HEK293 (cell line): ENCODE results near the gene RTRAF.

ENCODE experiments used
- CTCF ChIA-PET: fragments of 350-600 bp; formaldehyde crosslinking; extraction: SDS; loops from one replicate; lab custom pipeline; 2021; ENCODE audit warnings: antibody characterized with exemption; lab: Yijun Ruan, JAX
- POLR2A ChIA-PET: fragments of 300-600 bp; formaldehyde crosslinking; extraction: SDS; loops from one replicate; lab custom pipeline; 2020; ENCODE audit warnings: antibody characterized with exemption, inconsistent platforms; lab: Yijun Ruan, JAX
- H3K27ac ChIP-seq: fragments of 200-500 bp; sonication (Bioruptor generic); 2 replicates; pipeline ENCODE4 v1.5.1; 2014; ENCODE audit warnings: low read depth, low read length, control low read depth, inconsistent platforms; ENCODE audit errors: extremely low read depth
- H3K36me3 ChIP-seq, 2 experiments: fragments of 200-500 bp in 1 of 2; sonication (Bioruptor generic) in 1 of 2; 1 replicate in 1 of 2; 2 replicates in 1 of 2; pipeline ENCODE4 v1.5.1; 2014 to 2017; ENCODE audit warnings: inconsistent platforms in 2 of 2, low read length in 2 of 2; ENCODE audit not compliant: control insufficient read depth in 2 of 2, insufficient read depth in 1 of 2
- H3K4me1 ChIP-seq: fragments of 200-500 bp; sonication (Bioruptor generic); 2 replicates; pipeline ENCODE4 v1.5.1; 2014; ENCODE audit warnings: mild to moderate bottlenecking, low read length, inconsistent platforms; ENCODE audit not compliant: control insufficient read depth, insufficient read depth
- H3K4me3 ChIP-seq: 2 replicates; pipeline ENCODE4 v1.5.1; 2011; ENCODE audit warnings: low read depth, mild to moderate bottlenecking, control low read depth, low read length, moderate library complexity
- H3K9me3 ChIP-seq: fragments of 200-500 bp; sonication (Bioruptor generic); 2 replicates; pipeline ENCODE4 v1.5.1; 2014; ENCODE audit warnings: low read depth, low read length, inconsistent platforms; ENCODE audit not compliant: control insufficient read depth, insufficient read depth
- GLIS1 ChIP-seq: fragments of 450-650 bp; formaldehyde crosslinking; IDR thresholded peaks from 2 replicates; pipeline ENCODE4 v1.5.1; 2016; ENCODE audit warnings: missing biosample characterization, missing genetic modification characterization
- HOXA7 ChIP-seq: sonication (generic); formaldehyde crosslinking; IDR thresholded peaks from 2 replicates; pipeline ENCODE4 v1.8.1; 2022; ENCODE audit warnings: missing genetic modification reagents, borderline replicate concordance
- MEIS1 ChIP-seq: sonication (generic); formaldehyde crosslinking; IDR thresholded peaks from 2 replicates; pipeline ENCODE4 v1.8.1; 2022; ENCODE audit warnings: missing genetic modification reagents, mild to moderate bottlenecking, borderline replicate concordance
- ZFP69B ChIP-seq: fragments of 450-650 bp; formaldehyde crosslinking; IDR thresholded peaks from 2 replicates; pipeline ENCODE4 v1.5.1; 2016; ENCODE audit warnings: missing biosample characterization, missing genetic modification characterization
- ZNF157 ChIP-seq: fragments of 450-650 bp; formaldehyde crosslinking; IDR thresholded peaks from 2 replicates; pipeline ENCODE4 v1.5.1; 2016; ENCODE audit warnings: missing biosample characterization, missing genetic modification characterization
- ZNF223 ChIP-seq: fragments of 450-650 bp; formaldehyde crosslinking; IDR thresholded peaks from 2 replicates; pipeline ENCODE4 v1.5.1; 2016; ENCODE audit warnings: missing biosample characterization, missing genetic modification characterization
- ZNF248 ChIP-seq: fragments of 450-650 bp; formaldehyde crosslinking; IDR thresholded peaks from 2 replicates; pipeline ENCODE4 v1.5.1; 2017; ENCODE audit warnings: missing biosample characterization, missing genetic modification characterization
- ZNF266 ChIP-seq: fragments of 450-650 bp; formaldehyde crosslinking; IDR thresholded peaks from 2 replicates; pipeline ENCODE4 v1.5.1; 2016; ENCODE audit warnings: missing biosample characterization, missing genetic modification characterization, low read depth
- ZNF394 ChIP-seq: fragments of 450-650 bp; formaldehyde crosslinking; IDR thresholded peaks from 2 replicates; pipeline ENCODE4 v1.5.1; 2016; ENCODE audit warnings: missing biosample characterization, missing genetic modification characterization, mild to moderate bottlenecking, moderate library complexity, borderline replicate concordance
- ZNF510 ChIP-seq: fragments of 450-650 bp; formaldehyde crosslinking; IDR thresholded peaks from 2 replicates; pipeline ENCODE4 v1.5.1; 2018; ENCODE audit warnings: mild to moderate bottlenecking, missing genetic modification characterization, missing biosample characterization; ENCODE audit not compliant: insufficient replicate concordance
- ZNF521 ChIP-seq: fragments of 450-650 bp; formaldehyde crosslinking; IDR thresholded peaks from 2 replicates; pipeline ENCODE4 v1.5.1; 2017; ENCODE audit warnings: missing biosample characterization, mild to moderate bottlenecking, missing genetic modification characterization
- ZNF610 ChIP-seq: fragments of 450-650 bp; formaldehyde crosslinking; IDR thresholded peaks from 2 replicates; pipeline ENCODE4 v1.5.1; 2016; ENCODE audit warnings: missing biosample characterization, missing genetic modification characterization, borderline replicate concordance
- ZNF621 ChIP-seq: fragments of 450-650 bp; formaldehyde crosslinking; IDR thresholded peaks from 2 replicates; pipeline ENCODE4 v1.5.1; 2017; ENCODE audit warnings: missing biosample characterization, missing genetic modification characterization
- ZNF664 ChIP-seq: fragments of 450-650 bp; formaldehyde crosslinking; IDR thresholded peaks from 2 replicates; pipeline ENCODE4 v1.5.1; 2016; ENCODE audit warnings: missing biosample characterization, missing genetic modification characterization
- ZNF707 ChIP-seq: fragments of 450-650 bp; formaldehyde crosslinking; IDR thresholded peaks from 2 replicates; pipeline ENCODE4 v1.5.1; 2016; ENCODE audit warnings: missing biosample characterization, missing genetic modification characterization
- ZNF777 ChIP-seq: fragments of 450-650 bp; formaldehyde crosslinking; IDR thresholded peaks from 2 replicates; pipeline ENCODE4 v1.5.1; 2017; ENCODE audit warnings: missing biosample characterization, missing genetic modification characterization, borderline replicate concordance
- ZXDB ChIP-seq: fragments of 450-650 bp; formaldehyde crosslinking; IDR thresholded peaks from 2 replicates; pipeline ENCODE4 v1.5.1; 2016; ENCODE audit warnings: missing biosample characterization, missing genetic modification characterization
- TF ChIP-seq, protein P1 (sequence below): fragments of 450-650 bp; formaldehyde crosslinking; IDR thresholded peaks from 2 replicates; pipeline ENCODE4 v1.5.1; 2016; ENCODE audit warnings: missing biosample characterization, missing genetic modification characterization, borderline replicate concordance
- TF ChIP-seq, protein P2 (sequence below): fragments of 450-650 bp; formaldehyde crosslinking; IDR thresholded peaks from 2 replicates; pipeline ENCODE4 v1.5.1; 2016; ENCODE audit warnings: missing biosample characterization, missing genetic modification characterization, low read depth

RTRAF gene

DNA sequence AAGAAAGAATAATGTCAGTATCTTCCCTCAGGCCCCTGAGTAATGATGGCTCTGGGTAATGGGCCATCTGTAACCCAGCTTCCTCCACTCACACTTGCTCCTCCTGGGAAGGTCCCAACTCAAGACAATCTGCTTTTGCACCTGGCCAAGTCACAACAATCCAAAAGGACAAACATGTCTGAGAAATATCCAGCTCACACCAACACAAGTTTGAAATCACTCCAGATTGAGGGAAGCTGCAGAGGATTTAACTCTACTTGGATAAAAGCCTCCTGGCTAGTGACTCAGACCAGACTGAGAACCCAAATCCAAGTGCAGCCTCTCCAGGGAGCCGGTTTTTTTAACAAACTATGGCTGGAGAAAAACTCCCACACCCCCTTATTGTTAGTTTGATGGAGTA, 34.2 kb downstream of the RTRAF start:
- Histone ChIP-seq H3K4me1 (no peaks in the 10 kb centered on the region), H3K9me3 (no peaks in the 10 kb centered on the region), H3K4me3 (no peak overlapping the region), H3K27ac (no peak overlapping the region), H3K36me3 (peaks cover 0 to 10% of the 10 kb centered on the region in 2 experiments; a peak in 2 of 3 replicates)
- ChIA-PET POLR2A (no interaction called here), CTCF (interaction anchor here (0.7 to 1.6 kb wide), 4 partner anchors 9 to 22 kb away, joined by 3 to 5 read pairs (median 4); no protein-coding TSS in a partner anchor)
- no peak for TF ChIP-seq ZNF707 (tag by site-specific recombination)
- TF ChIP-seq ZNF777 (tag by site-specific recombination), result no peak
- TF ChIP-seq, protein P1, sequence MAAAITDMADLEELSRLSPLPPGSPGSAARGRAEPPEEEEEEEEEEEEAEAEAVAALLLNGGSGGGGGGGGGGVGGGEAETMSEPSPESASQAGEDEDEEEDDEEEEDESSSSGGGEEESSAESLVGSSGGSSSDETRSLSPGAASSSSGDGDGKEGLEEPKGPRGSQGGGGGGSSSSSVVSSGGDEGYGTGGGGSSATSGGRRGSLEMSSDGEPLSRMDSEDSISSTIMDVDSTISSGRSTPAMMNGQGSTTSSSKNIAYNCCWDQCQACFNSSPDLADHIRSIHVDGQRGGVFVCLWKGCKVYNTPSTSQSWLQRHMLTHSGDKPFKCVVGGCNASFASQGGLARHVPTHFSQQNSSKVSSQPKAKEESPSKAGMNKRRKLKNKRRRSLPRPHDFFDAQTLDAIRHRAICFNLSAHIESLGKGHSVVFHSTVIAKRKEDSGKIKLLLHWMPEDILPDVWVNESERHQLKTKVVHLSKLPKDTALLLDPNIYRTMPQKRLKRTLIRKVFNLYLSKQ, result no peak
- no peak for TF ChIP-seq ZNF610 (tag by site-specific recombination)
- TF ChIP-seq ZNF157 (tag by site-specific recombination), result no peak
- no peak for TF ChIP-seq ZXDB (tag by site-specific recombination)
- no peak for TF ChIP-seq HOXA7 (CRISPR knock-in tag)
- TF ChIP-seq GLIS1 (tag by site-specific recombination), result no peak
- TF ChIP-seq ZNF664 (tag by site-specific recombination), result no peak

GRCh38 chr14:52025310-52025709, 36.0 kb downstream of the RTRAF start:
- Histone ChIP-seq H3K9me3 (no peaks in the 10 kb centered on the region), H3K36me3 (no peaks in the 10 kb centered on the region; a peak in 1 of 3 replicates), H3K4me3 (no peak overlapping the region), H3K27ac (no peak overlapping the region), H3K4me1 (no peaks in the 10 kb centered on the region)
- ChIA-PET POLR2A (no interaction called here), CTCF (interaction anchor here (1.4 kb wide), 1 partner anchor 18 kb away, joined by 4 read pairs; no protein-coding TSS in a partner anchor)
- TF ChIP-seq ZFP69B (tag by site-specific recombination), result no peak
- TF ChIP-seq ZNF521 (tag by site-specific recombination), result no peak
- TF ChIP-seq ZNF266 (tag by site-specific recombination), result no peak
- TF ChIP-seq MEIS1 (CRISPR knock-in tag), result no peak
- no peak for TF ChIP-seq ZNF223 (tag by site-specific recombination)
- TF ChIP-seq ZNF621, result no peak

DNA sequence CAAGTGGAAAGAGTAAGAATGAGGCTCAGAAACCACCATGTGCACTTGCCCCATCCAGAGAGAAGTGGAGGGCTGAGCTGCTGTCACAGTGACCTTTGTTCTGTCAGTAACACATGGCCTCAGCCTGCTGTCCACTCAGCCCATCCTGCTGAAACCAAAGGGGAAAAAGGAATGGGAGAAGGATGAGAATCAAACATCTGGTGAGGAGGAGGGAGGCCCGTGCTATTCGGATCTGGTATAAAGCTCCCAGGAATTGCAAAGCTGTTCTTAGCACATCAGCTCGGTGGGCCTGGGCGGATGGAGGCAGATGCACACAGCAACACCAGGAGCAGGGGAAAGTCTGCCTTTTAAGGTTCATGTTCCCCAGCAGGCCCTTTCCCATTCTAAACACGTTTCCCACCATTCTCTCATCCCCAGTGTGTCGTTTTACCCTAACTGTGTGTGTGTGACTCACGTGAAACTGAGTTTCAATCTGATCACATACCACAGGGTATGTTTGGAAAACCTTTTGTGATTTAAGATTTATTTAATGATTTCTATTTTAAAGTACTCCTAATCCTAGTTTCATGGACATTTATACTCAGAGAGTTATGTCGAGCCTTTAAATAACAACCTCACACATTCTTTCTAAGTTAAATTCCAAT, 36.8 kb downstream of the RTRAF start:
- H3K4me1 ChIP-seq, result no peaks in the 10 kb centered on the region
- TF ChIP-seq, protein P2, sequence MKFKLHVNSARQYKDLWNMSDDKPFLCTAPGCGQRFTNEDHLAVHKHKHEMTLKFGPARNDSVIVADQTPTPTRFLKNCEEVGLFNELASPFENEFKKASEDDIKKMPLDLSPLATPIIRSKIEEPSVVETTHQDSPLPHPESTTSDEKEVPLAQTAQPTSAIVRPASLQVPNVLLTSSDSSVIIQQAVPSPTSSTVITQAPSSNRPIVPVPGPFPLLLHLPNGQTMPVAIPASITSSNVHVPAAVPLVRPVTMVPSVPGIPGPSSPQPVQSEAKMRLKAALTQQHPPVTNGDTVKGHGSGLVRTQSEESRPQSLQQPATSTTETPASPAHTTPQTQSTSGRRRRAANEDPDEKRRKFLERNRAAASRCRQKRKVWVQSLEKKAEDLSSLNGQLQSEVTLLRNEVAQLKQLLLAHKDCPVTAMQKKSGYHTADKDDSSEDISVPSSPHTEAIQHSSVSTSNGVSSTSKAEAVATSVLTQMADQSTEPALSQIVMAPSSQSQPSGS (tag by site-specific recombination), result no peak
- no peak for TF ChIP-seq ZNF510 (tag by site-specific recombination)
- no peak for TF ChIP-seq ZNF248 (tag by site-specific recombination)
- no peak for TF ChIP-seq ZNF394 (tag by site-specific recombination)
- no peak overlapping the region for H3K4me3 ChIP-seq
- CTCF ChIA-PET, result interaction anchor here (1.4 kb wide), 1 partner anchor 17 kb away, joined by 4 read pairs; no protein-coding TSS in a partner anchor
- H3K36me3 ChIP-seq, result no peaks in the 10 kb centered on the region; a peak in 1 of 3 replicates
- no peak overlapping the region for H3K27ac ChIP-seq
- no peaks in the 10 kb centered on the region for H3K9me3 ChIP-seq
- POLR2A ChIA-PET, result no interaction called here
